Measurements from ENCODE around the gene TANC1. TPM values are rescaled to one million over a fixed set of nuclear protein-coding genes. Genes with fewer than 3 reads are reported as not detected.

TANC1 gene
- total RNA-seq, 2 experiments from 2014 or later, result 0.41 to 0.47 TPM

DNA sequence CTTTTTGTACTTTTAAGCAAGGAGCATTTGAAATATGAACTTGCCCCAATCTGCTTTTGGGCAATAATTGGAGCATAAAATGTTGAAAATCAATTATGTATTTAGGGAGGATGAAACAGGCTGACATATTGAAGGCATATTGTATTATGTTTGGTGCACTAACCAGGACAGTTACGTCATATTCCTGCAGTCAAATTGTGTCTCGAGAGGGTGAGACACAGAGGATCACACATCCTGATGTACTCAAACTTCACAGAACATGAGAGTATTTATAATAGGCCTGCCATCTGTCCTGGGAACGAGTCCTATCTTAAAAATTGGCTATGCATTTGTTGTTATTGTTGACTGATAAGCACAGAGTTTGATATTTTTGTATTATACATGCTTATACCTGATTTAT, 44.7 kb downstream of the TANC1 start:
- TF ChIP-seq, protein P1, sequence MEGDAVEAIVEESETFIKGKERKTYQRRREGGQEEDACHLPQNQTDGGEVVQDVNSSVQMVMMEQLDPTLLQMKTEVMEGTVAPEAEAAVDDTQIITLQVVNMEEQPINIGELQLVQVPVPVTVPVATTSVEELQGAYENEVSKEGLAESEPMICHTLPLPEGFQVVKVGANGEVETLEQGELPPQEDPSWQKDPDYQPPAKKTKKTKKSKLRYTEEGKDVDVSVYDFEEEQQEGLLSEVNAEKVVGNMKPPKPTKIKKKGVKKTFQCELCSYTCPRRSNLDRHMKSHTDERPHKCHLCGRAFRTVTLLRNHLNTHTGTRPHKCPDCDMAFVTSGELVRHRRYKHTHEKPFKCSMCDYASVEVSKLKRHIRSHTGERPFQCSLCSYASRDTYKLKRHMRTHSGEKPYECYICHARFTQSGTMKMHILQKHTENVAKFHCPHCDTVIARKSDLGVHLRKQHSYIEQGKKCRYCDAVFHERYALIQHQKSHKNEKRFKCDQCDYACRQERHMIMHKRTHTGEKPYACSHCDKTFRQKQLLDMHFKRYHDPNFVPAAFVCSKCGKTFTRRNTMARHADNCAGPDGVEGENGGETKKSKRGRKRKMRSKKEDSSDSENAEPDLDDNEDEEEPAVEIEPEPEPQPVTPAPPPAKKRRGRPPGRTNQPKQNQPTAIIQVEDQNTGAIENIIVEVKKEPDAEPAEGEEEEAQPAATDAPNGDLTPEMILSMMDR (IDR thresholded peaks at IDR 0.05), result no peak
- H3K27ac Mint-ChIP-seq, result no peak overlapping the region
- no peak for ATAC-seq (ENCODE audit: poor library complexity)
- no peak overlapping the region for H3K4me3 Mint-ChIP-seq
- intact Hi-C loops (cut with DNase I, micrococcal nuclease), result no loop called here
- POLR2A ChIA-PET, result no interaction called here
- no peaks in the 10 kb centered on the region for H3K4me1 Mint-ChIP-seq (ENCODE audit: low read depth)
- peaks cover 0 to 3% of the 10 kb centered on the region in 2 experiments for H3K27me3 ChIP-seq (ENCODE audit: control insufficient read depth in 1 of 2, insufficient read depth in 2 of 2, low read length in 2 of 2)
- H3K9me3 ChIP-seq (ENCODE audit: control insufficient read depth in 1 of 2, insufficient read depth in 1 of 2, low read length in 2 of 2), result peaks cover 17 to 19% of the 10 kb centered on the region in 2 experiments
- H3K4me3 ChIP-seq (ENCODE audit: low read length), result no peak overlapping the region
- H3K36me3 Mint-ChIP-seq (ENCODE audit: low read depth), result peaks cover 3% of the 10 kb centered on the region
- H3K9me3 Mint-ChIP-seq, result peaks cover 13% of the 10 kb centered on the region
- no peaks in the 10 kb centered on the region for H3K36me3 ChIP-seq (ENCODE audit: insufficient read depth, low read length)
- DNase-seq, result no peak
- peaks cover 4% of the 10 kb centered on the region for H3K27me3 Mint-ChIP-seq
- CTCF ChIA-PET, result no interaction called here
- H3K4me1 ChIP-seq (ENCODE audit: insufficient read depth, low read length), result no peaks in the 10 kb centered on the region
- no peak overlapping the region for H3K27ac ChIP-seq (ENCODE audit: low read depth in 1 of 2, low read length in 2 of 2)

DNA sequence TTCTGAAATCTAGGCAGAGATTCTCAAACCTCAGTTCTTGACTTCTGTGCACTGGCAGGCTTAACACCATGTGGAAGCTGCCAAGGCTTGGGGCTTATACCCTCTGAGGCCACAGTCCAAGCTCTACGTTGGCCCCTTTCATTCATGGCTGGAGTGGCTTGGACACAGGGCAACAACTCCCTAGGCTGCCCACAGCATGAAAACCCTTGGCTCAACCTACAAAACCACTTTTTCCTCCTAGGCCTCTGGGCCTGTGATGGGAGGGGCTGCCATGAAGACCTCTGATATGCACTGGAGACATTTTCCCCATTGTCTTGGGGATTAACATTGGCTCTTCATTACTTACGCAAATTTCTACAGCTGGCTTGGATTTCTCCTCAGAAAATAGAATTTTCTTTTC, 46.7 kb downstream of the TANC1 start:
- Mint-ChIP-seq H3K27ac (no peak overlapping the region), H3K4me1 (ENCODE audit: low read depth) (no peaks in the 10 kb centered on the region), H3K4me3 (no peak overlapping the region), H3K27me3 (peaks cover 4% of the 10 kb centered on the region), H3K36me3 (ENCODE audit: low read depth) (peaks cover 3% of the 10 kb centered on the region), H3K9me3 (peaks cover 13% of the 10 kb centered on the region)
- DNase-seq (no peak), ATAC-seq (ENCODE audit: poor library complexity) (no peak)
- Histone ChIP-seq H3K36me3 (ENCODE audit: insufficient read depth, low read length) (no peaks in the 10 kb centered on the region), H3K9me3 (ENCODE audit: control insufficient read depth in 1 of 2, insufficient read depth in 1 of 2, low read length in 2 of 2) (peaks cover 17 to 20% of the 10 kb centered on the region in 2 experiments), H3K4me1 (ENCODE audit: insufficient read depth, low read length) (no peaks in the 10 kb centered on the region), H3K27ac (ENCODE audit: low read depth in 1 of 2, low read length in 2 of 2) (no peak overlapping the region), H3K4me3 (ENCODE audit: low read length) (no peak overlapping the region), H3K27me3 (ENCODE audit: control insufficient read depth in 1 of 2, insufficient read depth in 2 of 2, low read length in 2 of 2) (peaks cover 0 to 3% of the 10 kb centered on the region in 2 experiments)
- intact Hi-C loops (cut with DNase I, micrococcal nuclease), result no loop called here
- CTCF ChIA-PET, result no interaction called here
- POLR2A ChIA-PET, result no interaction called here
- TF ChIP-seq, protein P1 (IDR thresholded peaks at IDR 0.05), result no peak

DNA sequence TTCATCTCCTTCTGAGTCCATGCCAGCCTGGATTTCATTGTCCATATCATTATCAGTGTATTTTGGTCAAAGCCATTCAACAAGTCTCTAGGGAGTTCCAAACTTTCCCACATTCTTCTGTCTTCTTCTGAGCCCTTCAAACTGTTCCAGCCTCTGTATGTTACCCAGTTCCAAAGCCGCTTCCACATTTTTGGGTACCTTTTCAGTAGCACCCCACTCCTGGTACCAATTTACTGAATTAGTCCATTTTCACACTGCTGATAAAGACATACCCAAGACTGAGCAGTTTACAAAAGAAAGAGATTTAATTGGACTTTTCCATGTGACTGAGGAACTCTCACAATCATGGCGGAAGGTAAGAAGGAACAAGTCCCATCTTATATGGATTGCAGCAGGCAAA, 47.4 kb downstream of the TANC1 start:
- peaks cover 3% of the 10 kb centered on the region for H3K27me3 Mint-ChIP-seq
- no peak for ATAC-seq (ENCODE audit: poor library complexity)
- intact Hi-C loops (cut with DNase I, micrococcal nuclease), result no loop called here
- peaks cover 13% of the 10 kb centered on the region for H3K9me3 Mint-ChIP-seq
- H3K9me3 ChIP-seq (ENCODE audit: control insufficient read depth in 1 of 2, insufficient read depth in 1 of 2, low read length in 2 of 2), result peaks cover 14 to 20% of the 10 kb centered on the region in 2 experiments
- no peaks in the 10 kb centered on the region for H3K4me1 Mint-ChIP-seq (ENCODE audit: low read depth)
- H3K27ac Mint-ChIP-seq, result no peak overlapping the region
- no peak overlapping the region for H3K27ac ChIP-seq (ENCODE audit: low read depth in 1 of 2, low read length in 2 of 2)
- H3K36me3 Mint-ChIP-seq (ENCODE audit: low read depth), result peaks cover 3% of the 10 kb centered on the region
- no peak overlapping the region for H3K4me3 ChIP-seq (ENCODE audit: low read length)
- no peak overlapping the region for H3K4me3 Mint-ChIP-seq
- peaks cover 0 to 3% of the 10 kb centered on the region in 2 experiments for H3K27me3 ChIP-seq (ENCODE audit: control insufficient read depth in 1 of 2, insufficient read depth in 2 of 2, low read length in 2 of 2)
- POLR2A ChIA-PET, result no interaction called here
- no peaks in the 10 kb centered on the region for H3K4me1 ChIP-seq (ENCODE audit: insufficient read depth, low read length)
- TF ChIP-seq, protein P1 (IDR thresholded peaks at IDR 0.05), result no peak
- DNase-seq, result no peak
- H3K36me3 ChIP-seq (ENCODE audit: insufficient read depth, low read length), result no peaks in the 10 kb centered on the region
- CTCF ChIA-PET, result no interaction called here

Data from CD4-positive, alpha-beta T cell (primary cell).